ENCODE results near the gene CSPG4.
"Not testable (repeated sequence)": the region's sequence is repeated elsewhere in the genome, so short reads cannot be mapped to it uniquely, and the experiment has no call there.

The CSPG4 gene

DNA sequence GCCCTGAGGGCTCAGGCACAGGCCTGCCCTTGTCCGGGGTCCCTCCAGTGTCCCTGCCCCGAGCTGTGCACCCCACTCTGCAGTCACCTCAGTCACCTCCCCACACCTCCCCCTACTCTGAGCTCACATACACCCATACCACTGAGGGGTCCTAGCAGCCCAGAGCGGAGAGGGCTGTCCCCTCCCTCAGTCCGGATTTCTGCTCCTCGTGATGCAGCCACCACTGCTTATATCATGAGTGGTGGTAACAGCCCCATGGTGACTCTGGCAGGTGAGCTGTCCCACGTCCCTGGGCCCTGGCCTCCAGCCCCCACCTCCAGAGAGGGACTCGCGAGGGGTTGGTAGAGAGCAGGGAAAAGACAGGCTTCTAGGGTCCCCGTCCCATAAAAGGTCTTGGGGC, 8.0 kb downstream of the CSPG4 start:
- DNase-seq (ENCODE audit: low read depth), result no peak

DNA sequence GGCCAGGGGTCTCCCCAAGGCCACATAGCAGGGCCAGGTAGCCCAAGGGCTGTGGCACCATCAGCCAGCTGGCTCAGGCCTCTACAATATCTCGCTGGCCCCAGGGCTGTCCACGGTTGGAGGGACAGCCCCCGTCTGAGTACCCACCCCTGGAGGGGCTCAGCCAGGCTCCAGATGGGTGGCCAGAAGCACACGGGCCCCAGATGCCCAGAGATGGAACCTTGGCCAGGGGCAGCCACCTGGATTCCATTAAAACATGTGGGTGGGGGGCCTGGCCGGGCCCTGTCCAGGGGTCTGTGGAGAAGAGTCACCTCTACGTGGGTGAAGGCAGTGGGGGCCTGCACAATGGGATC, 8.4 kb downstream of the CSPG4 start:
- no peak for DNase-seq (ENCODE audit: low read depth)

DNA sequence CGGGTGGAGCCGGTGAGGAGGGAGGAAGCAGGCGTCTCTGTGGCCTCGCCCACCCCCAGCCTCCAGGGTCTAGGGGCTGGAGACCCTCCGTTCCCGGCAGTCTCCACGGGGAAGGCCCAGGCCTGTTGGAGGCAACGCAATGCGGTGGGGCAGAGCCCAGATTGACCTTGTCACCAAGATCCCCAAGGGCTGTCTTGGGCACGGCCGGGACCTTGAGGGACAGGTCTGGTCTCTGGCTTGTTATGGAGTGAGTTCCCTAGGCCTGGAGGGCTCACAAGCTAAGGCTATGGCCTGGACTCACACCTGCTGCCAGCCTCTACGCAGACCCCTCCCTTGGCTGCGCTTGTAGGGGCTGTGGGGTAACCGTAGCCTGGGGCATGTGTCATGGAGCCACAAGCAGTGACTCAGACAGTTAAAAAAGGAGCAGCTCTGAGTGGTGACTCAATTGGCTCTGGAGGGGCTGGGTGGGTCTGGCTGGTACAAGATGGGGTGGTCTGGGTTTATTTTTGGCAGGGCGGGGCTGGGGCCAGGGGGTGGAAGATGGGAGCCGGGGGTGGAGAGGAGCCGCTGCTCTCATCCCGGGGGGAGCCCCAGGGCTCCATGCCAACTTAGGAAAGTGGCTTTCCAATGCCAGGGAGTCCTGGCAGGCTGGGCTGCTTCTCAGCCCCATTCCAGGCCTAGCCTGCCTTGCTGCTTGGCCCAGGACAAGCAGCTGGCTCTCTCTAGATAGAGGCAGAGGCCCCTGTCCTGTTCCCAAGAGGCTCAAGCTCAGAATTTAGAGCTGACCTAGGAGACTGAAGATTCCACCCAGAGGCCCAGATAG, 9.0 kb downstream of the CSPG4 start:
- not testable (repeated sequence) for DNase-seq (ENCODE audit: low read depth)

DNA sequence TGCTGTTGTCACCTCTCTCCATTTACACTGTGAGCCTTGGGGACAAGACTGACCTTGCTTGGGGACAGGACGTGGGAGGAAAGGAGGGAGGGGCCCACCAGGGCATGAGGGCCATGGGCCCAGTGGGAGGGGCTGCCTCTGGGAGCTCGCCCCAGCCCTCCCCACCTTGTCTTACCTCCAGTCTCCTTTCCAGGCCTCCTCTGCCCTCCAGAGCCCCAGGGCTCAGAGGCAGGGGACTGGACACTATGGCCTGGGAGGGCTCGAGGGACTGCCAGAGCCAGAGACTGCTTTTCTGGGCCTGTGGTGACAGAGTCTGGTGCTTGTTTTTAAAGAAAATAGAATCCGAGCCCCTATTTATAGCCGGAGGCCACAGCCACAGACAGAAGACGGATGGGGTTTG, 10.2 kb downstream of the CSPG4 start:
- DNase-seq (ENCODE audit: low read depth), result no peak

DNA sequence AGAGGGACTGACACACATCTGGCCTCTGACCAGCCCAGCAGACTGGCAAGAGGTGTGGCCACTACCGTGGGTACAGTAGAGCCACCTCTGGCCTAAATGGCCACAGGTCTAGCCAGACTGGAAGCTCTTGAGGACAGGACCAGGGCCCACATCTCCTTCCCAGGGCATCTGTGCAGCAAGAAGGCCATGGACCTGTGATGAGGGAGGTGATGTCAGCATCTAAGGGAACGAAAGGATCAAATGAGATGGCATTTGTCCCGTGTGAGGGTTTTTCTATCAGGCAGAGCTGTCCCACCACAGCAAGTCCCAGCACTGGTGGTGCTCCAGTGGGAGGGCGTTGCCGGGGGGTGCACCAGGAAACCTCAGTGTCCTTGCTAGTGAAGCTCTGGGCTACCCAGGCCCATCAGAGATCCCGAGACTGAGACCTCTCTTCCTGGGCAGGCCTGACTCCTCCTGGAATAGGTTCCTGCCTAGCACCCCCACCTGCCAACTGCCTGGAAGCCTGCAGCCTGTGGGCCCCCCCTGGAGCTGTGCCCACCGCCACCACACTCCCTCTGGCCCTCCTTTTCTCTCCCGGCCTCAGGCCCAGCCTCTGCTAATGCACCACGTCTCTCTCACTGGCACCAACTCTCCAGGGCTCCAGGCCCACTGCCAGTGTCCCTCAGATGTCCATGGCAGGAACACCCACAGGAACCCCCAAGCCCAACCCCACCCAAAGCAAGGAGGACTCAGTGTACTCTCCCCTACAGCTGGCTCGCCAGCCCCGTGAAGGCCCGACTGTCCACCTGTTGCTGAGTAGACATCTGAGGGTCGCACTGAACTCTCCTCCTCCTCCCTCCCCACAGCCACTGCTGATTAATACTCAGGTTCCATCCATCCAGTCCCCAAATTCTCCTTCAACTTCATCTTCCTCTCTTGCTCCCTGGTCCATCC, 11.3 kb downstream of the CSPG4 start:
- DNase-seq (ENCODE audit: low read depth), result not testable (repeated sequence)

DNA sequence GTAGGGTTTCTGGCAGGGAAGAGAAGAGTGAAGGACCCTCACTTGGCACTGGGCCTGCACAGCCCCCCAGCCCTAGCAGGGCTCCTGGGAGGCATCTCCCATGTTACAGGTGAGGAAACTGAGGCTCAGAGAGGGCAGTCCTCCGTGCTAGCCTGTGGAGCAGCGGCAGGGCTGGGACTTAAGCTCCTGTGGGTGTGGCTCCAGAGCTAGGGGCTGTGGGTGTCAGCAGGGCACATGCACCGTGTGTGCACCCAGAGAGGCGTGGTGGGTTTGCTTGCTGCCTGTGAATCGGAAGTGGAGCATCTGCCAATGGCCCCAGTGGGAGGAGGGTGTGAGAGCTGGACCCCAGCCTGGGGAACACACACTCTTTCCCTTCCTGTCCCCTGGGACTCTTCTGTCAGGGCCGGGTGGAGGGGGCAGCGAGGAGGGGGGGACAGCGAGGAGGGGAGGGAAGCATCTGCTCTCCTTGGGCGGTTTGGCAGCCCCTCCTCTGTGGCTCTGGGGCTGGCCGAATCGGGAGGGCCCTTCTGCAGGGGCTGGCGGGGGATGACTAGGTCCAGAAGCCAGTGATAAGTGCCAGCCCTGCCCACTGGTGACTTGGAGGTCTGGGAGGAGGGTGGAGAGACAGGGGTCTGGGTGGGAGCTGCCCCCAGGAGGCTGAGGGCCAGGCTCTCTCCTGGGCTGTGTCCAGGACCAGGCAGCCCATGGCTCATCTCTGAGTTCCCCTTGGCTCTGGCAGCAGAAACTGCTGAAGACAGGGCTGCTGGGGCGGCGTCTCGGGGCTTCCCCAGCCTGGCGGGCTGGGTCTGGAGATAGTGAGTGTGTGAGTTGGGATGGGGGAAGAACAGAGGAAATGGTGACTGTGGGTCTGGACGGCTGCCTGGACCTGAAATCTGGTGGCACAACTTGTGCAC, 12.4 kb downstream of the CSPG4 start:
- DNase-seq (ENCODE audit: low read depth), result peak; percentile 57

DNA sequence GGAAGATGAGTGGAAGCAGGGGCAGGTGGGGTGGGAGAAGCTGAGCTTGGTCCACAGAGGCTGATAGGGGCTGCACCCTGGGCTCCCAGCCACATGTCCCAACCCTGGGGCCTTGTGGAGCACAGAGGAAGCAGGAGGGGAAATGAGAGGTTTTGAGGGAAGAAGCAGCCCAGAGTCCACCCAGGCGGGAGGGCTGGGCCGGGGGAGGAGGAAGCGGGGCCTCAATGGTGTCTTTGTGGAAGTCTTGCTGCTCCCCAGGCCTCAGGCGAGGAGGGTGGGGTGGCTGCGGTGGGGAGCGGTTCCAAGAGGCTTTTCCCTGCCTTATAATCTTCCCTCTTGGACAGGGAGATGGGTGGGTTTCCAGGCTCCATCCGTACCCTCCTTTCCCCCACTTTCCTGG, 13.1 kb downstream of the CSPG4 start:
- not testable (repeated sequence) for DNase-seq (ENCODE audit: low read depth)

DNA sequence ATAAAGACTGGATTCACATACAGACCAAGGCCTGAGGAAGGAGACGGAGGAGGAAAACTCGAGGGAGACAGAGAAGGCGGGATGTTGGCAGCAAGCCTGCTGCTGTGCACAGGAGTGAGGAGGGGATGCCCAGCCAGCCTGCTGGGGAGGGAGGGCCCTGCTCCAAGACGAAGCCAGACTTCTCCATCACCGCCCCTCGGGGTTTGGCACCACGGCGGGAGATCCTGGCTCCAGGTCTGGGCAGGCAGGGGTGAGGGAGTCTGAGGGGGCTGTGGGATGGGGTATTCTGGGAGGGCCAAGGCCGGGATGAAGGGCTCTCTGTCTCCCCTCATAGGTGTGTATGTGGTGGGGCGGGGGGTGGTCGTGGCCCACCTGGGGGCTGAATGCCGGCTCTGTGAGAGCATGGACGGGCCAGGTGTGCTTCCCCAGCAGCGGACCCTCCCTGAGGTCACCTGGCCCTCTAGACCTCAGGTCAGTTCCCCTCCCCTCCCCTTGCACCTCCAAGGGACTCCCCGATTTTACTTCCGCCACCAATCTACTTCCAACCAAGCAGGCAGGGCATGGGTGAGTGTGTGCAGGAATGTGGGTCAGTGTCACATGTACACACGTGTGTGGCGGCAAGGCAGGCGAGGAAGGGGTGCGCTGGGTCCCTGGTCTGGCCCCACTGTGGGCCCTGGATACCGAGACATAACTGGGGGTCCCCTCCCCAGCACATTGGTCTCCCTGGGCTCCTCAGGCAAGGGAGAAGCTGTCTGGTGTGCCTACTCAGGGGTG, 14.5 kb downstream of the CSPG4 start:
- DNase-seq (ENCODE audit: low read depth), result not testable (repeated sequence)

DNA sequence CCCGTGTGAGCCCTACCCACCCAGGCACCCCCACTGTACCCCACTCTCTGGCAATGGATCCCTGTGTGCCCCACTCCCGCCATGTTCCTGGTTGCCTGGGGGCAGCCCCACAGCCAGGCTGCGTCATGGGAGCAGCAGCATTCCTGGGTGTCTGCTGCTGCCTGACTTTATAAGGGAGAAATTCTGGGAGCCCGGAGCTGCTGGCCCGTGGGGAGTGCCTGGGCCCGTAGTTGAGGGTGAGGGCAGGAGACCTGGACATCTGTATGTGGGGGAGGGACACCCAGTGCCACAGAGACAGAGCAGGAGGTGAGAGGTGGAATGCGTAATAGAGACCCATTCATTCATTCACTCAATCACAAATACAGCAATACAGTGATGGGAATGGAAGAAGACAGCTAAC, 15.1 kb downstream of the CSPG4 start:
- no peak for DNase-seq (ENCODE audit: low read depth)

DNA sequence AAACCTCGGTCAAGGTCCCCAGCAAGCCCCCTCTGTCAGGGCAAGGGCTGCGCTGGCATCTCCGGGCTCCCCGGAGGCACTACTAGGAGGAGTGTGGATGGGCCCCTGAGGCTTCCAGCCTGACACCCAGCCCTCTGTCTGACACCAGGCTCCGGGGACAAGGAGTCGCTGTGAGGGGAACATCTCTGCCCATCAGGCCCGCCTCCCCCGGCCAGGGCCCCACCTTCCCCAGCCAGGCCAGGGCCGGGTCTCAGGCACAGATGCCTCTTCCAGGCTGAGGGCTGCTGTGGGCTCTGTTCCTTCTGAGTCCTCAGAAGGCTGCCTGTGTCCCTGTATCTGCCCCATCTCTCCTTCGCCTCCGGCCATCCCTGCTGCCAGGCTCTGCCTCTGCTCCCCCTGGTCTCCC, 15.8 kb downstream of the CSPG4 start:
- DNase-seq (ENCODE audit: low read depth), result no peak

DNA sequence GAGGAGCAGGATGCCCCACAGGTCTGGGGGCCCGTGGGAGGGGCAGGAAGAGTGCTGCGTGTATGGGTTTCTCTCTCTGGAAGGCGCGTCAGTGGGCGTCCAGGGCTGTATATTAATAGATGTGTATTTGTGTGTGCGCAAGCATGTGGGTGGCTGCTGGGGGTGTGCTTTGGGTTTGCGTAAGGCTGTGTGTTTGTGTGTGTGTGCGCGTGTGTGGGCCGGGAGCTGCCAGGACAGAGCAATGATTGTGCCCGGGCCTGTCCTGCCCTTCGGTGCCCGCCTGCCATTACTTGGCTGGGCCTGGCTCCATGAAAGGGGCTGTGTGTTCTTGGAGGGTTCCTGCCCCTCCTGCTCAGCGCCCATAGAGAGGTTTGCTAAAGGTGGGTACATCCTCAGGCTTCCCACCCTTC, 16.3 kb downstream of the CSPG4 start:
- DNase-seq (ENCODE audit: low read depth), result no peak

DNA sequence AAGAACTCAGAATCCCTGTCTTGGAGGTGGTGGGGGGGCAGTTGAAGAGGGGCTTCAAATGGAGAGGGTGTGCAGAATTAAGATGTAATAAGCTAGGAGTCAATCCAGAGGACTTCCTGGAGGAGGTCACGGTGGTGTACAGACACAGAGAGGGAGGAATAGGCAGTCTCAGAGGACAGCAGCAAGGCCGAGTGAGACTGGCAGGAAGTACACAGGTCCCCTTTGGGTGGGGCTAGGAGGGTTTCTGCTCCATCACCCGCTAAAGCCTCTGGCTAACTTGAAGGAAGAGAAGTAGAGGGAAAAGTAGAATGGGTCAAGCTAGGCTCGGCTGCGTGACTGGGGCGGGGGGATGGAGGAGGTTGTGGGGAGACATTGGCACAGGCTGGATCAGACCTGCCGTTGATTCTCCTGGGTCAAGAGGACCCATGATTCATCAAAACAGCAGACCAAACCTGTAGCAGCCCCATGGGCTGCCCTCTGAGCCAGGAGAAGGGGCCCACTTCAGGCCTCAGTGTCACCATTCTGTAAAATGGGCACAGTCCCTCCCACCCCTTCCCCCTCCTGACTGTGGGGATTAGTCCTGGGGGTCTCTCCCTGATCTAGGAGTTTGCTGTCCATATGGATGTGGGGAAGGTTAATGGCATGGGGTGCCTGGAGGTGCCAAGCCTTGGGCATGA, 16.9 kb downstream of the CSPG4 start:
- DNase-seq (ENCODE audit: low read depth), result no peak

DNA sequence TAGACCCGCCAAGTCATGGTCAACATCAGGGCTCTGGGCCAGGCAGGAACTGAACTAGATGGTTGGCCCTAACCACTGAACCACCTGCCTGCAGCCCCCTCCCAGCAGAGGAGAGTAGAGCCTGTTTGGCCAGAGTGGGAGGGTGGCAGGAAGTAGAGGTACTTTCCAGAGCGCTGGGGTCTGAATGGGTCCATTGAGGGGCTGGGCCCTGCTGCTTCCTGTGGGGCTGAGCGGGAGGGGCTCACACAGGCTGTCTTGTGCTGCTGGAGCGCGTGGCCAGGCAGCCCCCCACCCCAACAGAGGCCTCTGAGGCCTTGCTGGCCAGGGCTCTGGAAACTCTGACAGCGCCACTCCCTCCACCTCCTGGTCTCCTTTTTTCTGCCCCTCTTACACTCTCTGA, 17.4 kb downstream of the CSPG4 start:
- peak; percentile 39 for DNase-seq (ENCODE audit: low read depth)

DNA sequence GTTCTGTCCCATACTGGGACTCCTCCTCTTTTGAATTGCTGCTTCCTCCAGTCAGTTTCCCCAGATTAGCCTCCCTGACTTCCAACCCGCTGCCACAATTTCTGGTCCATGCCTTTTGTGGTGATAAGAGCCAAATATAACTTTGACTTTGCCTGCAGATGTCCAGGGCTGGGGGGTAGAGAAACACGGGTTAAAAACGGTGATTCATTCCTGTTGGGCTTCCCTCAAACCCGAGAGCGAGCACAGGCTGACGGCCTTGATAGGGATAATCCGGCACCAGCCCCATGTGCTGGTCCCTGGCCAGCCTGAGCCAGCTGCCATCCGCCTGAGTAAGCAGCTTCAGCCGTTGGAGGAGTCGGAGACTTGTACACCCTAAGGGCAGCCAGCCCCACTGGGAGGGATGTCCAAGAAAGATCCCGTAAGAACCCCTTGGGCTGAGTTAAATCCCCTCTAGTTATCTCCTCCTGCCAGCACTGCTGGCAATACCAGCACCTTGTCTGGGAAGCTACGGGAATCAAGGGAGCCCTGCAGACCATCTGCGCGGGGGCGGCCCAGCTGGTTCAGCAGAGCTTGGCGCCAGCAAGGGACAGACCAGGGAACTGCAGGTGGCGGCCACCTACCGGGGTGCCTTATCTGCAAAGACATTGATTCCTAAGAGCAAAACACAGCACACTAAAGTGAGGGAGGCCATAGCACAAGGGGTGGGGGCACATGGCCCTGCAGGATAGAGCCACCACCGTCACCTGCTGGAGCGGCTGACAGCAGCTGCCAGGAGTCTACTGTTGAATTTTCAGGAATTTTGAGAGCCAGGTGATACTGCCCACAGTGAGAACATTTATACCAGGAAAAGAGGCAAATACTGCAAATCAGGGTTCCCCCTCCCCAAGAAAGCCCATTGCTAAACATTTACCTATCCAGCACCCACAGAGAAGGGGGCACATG, 18.1 kb downstream of the CSPG4 start:
- DNase-seq (ENCODE audit: low read depth), result peak; percentile 71

DNA sequence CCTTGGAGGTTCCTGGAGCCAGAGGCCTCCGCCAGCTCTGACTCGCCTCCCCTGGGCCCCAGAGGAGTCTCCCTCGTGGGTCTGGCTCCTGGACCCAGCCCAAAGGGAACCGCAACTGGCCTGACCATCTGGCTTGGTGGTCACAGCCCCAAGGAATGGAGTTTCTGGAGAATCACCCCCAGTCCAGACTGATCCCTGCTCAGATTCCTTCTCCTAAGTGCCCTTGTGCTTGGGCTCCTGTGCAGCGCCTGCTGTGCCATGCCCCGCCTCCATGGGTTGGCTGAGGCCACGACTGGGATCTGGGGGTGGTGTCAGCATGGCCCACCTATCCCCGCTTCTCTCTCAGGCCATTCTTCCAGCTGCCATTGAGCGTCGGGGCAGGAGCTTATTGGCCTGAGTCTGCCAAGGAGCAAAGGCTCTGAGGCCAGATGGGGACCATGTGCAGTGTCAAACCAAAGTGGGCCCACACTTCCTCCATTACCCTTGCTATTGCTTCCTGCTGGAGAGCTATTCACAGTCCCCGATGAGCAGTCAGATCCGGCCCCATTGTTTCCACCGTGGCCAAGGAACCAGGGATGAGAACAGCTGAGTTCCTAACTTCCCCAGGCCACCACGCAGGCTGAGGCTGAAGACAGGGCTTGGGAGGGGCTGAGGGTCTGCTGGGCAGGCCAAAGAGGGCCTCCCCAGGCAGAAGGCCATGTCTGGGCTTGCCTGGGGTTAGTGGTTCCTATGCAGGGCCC, 19.0 kb downstream of the CSPG4 start:
- no peak for DNase-seq (ENCODE audit: low read depth)

DNA sequence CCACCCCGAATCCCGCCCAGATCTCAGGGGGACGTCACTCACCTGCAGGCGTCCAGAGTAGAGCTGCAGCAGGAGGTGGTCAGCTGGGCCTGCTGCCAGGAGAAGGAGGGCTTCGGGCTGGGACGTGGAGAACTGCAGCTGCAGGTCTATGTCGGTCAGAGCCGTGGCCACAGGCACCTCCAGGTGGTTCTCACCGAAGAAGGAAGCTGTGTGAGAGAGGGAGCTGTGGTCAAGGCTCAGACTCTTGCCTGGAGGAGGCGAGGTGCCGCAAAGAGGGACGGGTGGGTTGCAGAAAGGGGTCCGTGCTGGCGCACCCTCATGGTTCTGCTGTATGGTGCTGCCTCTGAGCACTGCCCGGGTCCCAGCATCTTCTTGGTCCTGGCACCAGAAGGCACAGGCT, 19.6 kb downstream of the CSPG4 start:
- DNase-seq (ENCODE audit: low read depth), result not testable (repeated sequence)

DNA sequence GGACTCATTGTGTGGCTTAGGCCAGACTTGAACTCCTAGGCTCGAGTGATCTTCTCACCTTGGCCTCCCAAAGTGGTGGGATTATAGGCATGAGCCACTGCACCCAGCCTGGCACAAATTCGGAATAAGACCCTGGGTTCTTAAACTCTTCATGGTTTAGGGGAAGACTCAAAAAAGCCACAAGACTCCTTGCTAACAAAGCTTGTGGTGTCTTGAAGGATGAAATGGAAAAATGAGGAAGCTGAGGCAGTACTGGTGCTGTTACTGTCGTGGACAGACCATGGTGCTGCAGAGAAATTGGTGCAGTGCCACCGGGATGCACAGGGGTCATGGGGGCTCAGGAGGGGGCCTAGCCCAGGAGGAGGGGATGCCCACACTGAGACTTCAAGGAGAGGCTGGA, 20.3 kb downstream of the CSPG4 start:
- not testable (repeated sequence) for DNase-seq (ENCODE audit: low read depth)

DNA sequence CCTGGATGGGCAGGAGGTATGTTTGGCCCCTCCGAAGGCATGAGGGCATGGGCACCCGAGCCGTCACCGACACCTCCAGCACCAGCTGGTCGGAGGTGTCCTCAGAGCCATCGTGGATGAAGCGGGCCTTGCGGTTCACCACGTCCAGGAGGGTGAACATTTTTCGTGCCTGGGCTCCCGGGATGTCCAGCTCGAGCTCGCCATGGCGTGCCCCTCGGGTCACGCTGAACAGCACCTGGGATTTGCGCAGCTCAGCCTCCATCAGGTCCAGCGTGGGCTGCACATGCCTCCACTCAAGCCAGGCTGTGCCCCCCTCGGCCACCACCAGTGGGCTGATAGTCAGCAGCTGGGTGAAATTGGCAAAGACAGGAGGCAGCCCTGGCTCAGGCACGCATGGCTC, 23.2 kb downstream of the CSPG4 start:
- DNase-seq (ENCODE audit: low read depth), result not testable (repeated sequence)

DNA sequence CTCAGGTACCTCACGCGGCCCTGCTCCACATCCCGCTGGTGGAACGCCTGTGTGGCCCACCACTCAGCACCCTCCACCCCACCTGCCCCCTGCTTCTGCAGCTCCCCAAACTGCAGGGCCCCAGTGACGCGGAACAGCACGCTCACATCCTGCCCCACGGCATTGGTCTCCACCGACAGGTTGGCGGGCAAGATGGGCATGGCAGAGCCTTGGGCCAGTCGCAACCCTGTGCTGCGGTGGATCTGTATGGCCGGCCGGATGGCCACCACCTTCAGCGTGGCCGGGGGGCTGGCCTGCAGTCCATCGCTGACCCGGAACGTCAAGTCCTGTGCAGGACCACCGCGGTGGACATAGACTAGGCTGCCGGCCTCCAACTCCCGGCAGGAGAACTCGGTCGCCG, 23.8 kb downstream of the CSPG4 start:
- DNase-seq (ENCODE audit: low read depth), result no peak
